ENCODE data around the gene THADA.

The THADA gene

DNA sequence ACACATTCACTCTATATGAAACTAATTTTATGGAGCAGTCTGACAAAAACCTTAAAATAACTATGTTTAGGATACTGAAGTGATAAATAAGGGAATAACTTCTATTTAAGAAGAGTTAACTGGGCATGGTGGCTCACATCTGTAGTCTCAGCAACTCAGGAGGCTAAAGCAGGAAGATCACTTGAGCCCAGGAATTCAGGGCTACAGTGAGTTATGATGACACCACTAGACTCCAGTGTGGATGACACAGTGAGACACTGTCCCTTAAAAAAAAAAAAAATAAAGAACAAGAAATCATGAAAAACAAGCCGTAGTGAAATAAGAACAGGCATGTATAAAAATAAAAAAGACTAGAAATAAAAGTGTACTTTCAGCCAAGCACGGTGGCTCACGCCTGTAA, 82.0 kb downstream of the THADA start:
- no peak overlapping the region for H3K4me2 ChIP-seq (ENCODE audit: low read length)
- H3K27me3 ChIP-seq (ENCODE audit: control insufficient read depth, insufficient read depth, low read length), result no peaks in the 10 kb centered on the region
- H3K4me3 ChIP-seq (ENCODE audit: low read depth, low read length), result no peak overlapping the region
- H3K9me3 ChIP-seq (ENCODE audit: control insufficient read depth, low read length), result no peaks in the 10 kb centered on the region
- H3K27ac ChIP-seq, result no peak overlapping the region
- H3K79me2 ChIP-seq, result no peaks in the 10 kb centered on the region
- no peak overlapping the region for H2AFZ ChIP-seq
- TF ChIP-seq CTCF (IDR thresholded peaks at IDR 0.05), result no peak
- no peak overlapping the region for H3K9ac ChIP-seq
- no peaks in the 10 kb centered on the region for H3K36me3 ChIP-seq (ENCODE audit: control insufficient read depth, insufficient read depth, low read length)
- peaks cover 5% of the 10 kb centered on the region for H3K4me1 ChIP-seq

- no peaks in the 10 kb centered on the region for H3K27me3 ChIP-seq (ENCODE audit: control insufficient read depth, insufficient read depth, low read length)
- H2AFZ ChIP-seq, result no peak overlapping the region
- no peak overlapping the region for H3K27ac ChIP-seq
- no peak overlapping the region for H3K4me2 ChIP-seq (ENCODE audit: low read length)
- no peak overlapping the region for H3K9ac ChIP-seq
- no peak for TF ChIP-seq CTCF (IDR thresholded peaks at IDR 0.05)
- H3K4me3 ChIP-seq (ENCODE audit: low read depth, low read length), result no peak overlapping the region
- H3K9me3 ChIP-seq (ENCODE audit: control insufficient read depth, low read length), result no peaks in the 10 kb centered on the region
- no peaks in the 10 kb centered on the region for H3K79me2 ChIP-seq
- H3K36me3 ChIP-seq (ENCODE audit: control insufficient read depth, insufficient read depth, low read length), result no peaks in the 10 kb centered on the region
- peaks cover 2% of the 10 kb centered on the region for H3K4me1 ChIP-seq
Observed at GRCh38 chr2:43513216-43513615, 82.6 kb downstream of the THADA start.

DNA sequence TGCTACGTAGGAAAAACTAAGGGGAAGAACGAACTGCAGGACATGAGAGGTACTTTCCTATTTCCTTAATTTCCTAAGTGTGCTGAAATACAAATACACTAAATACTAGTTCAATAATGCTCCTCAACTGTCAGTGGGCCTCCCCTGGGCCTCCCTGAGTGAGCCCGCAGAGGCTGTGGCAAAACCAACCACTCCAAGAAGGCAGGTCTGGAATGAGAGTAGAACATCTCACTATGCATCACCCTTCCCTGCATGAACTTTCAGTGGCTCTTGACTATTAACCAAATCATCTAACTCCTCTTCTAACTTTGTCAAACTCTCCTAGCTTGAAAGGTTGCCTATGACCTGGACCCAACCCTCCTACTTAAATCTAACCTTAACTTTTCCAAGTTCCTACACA, 84.6 kb downstream of the THADA start:
- no peak overlapping the region for H3K27ac ChIP-seq
- no peak overlapping the region for H3K9ac ChIP-seq
- no peak overlapping the region for H3K4me3 ChIP-seq (ENCODE audit: low read depth, low read length)
- H3K4me1 ChIP-seq, result no peaks in the 10 kb centered on the region
- no peaks in the 10 kb centered on the region for H3K79me2 ChIP-seq
- H3K36me3 ChIP-seq (ENCODE audit: control insufficient read depth, insufficient read depth, low read length), result no peaks in the 10 kb centered on the region
- no peak for TF ChIP-seq CTCF (IDR thresholded peaks at IDR 0.05)
- H2AFZ ChIP-seq, result no peak overlapping the region
- H3K9me3 ChIP-seq (ENCODE audit: control insufficient read depth, low read length), result no peaks in the 10 kb centered on the region
- no peak overlapping the region for H3K4me2 ChIP-seq (ENCODE audit: low read length)
- no peaks in the 10 kb centered on the region for H3K27me3 ChIP-seq (ENCODE audit: control insufficient read depth, insufficient read depth, low read length)

- H2AFZ ChIP-seq, result no peak overlapping the region
- no peak overlapping the region for H3K27ac ChIP-seq
- no peaks in the 10 kb centered on the region for H3K79me2 ChIP-seq
- H3K27me3 ChIP-seq (ENCODE audit: control insufficient read depth, insufficient read depth, low read length), result no peaks in the 10 kb centered on the region
- H3K36me3 ChIP-seq (ENCODE audit: control insufficient read depth, insufficient read depth, low read length), result no peaks in the 10 kb centered on the region
- no peaks in the 10 kb centered on the region for H3K9me3 ChIP-seq (ENCODE audit: control insufficient read depth, low read length)
- no peak for TF ChIP-seq CTCF (IDR thresholded peaks at IDR 0.05)
- H3K4me3 ChIP-seq (ENCODE audit: low read depth, low read length), result no peak overlapping the region
- no peak overlapping the region for H3K9ac ChIP-seq
- H3K4me1 ChIP-seq, result no peaks in the 10 kb centered on the region
- no peak overlapping the region for H3K4me2 ChIP-seq (ENCODE audit: low read length)
Observed at GRCh38 chr2:43509886-43510285, 86.0 kb downstream of the THADA start.

DNA sequence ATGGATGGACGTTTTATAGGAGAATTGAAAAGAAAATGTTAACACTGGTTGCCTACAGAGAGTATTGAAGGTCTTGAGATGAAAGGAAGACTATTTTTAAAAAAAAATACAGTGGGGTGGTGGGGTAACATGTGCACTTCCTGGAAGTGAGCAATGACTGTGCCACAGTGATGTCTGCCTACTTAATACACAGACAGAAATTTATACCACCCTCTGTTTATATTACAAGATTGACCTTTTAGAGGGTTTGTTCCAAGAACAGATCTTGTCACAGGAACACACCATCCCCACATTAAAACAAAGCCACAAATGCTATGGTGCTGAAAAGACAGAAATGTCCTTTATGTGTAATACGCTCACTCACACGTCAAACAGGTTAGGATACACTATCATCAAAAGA, 87.6 kb downstream of the THADA start:
- Histone ChIP-seq H3K27me3 (ENCODE audit: control insufficient read depth, insufficient read depth, low read length) (no peaks in the 10 kb centered on the region), H3K79me2 (no peaks in the 10 kb centered on the region), H3K4me2 (ENCODE audit: low read length) (no peak overlapping the region), H2AFZ (no peak overlapping the region), H3K4me3 (ENCODE audit: low read depth, low read length) (no peak overlapping the region), H3K36me3 (ENCODE audit: control insufficient read depth, insufficient read depth, low read length) (no peaks in the 10 kb centered on the region), H3K4me1 (no peaks in the 10 kb centered on the region), H3K9ac (no peak overlapping the region), H3K9me3 (ENCODE audit: control insufficient read depth, low read length) (no peaks in the 10 kb centered on the region), H3K27ac (no peak overlapping the region)
- no peak for TF ChIP-seq CTCF (IDR thresholded peaks at IDR 0.05)

Measured in parathyroid adenoma (tissue), 2 donors.